ENCODE data around the gene TRIM33. TPM values are rescaled to one million over a fixed set of nuclear protein-coding genes. Genes with fewer than 3 reads are reported as not detected.

TRIM33 gene
- total and polyA plus RNA-seq, 2 experiments from 2014 or later: 50.3 to 51.1 TPM

- no peak for TF ChIP-seq CREB1 (CRISPR knock-in tag; IDR thresholded peaks at IDR 0.05; ENCODE audit: low read depth)
- no peak for TF ChIP-seq ZNF114 (CRISPR knock-in tag; IDR thresholded peaks at IDR 0.05)
- TF ChIP-seq REST (IDR thresholded peaks at IDR 0.05; ENCODE audit: unreplicated experiment): no peak
- TF ChIP-seq, protein P1, sequence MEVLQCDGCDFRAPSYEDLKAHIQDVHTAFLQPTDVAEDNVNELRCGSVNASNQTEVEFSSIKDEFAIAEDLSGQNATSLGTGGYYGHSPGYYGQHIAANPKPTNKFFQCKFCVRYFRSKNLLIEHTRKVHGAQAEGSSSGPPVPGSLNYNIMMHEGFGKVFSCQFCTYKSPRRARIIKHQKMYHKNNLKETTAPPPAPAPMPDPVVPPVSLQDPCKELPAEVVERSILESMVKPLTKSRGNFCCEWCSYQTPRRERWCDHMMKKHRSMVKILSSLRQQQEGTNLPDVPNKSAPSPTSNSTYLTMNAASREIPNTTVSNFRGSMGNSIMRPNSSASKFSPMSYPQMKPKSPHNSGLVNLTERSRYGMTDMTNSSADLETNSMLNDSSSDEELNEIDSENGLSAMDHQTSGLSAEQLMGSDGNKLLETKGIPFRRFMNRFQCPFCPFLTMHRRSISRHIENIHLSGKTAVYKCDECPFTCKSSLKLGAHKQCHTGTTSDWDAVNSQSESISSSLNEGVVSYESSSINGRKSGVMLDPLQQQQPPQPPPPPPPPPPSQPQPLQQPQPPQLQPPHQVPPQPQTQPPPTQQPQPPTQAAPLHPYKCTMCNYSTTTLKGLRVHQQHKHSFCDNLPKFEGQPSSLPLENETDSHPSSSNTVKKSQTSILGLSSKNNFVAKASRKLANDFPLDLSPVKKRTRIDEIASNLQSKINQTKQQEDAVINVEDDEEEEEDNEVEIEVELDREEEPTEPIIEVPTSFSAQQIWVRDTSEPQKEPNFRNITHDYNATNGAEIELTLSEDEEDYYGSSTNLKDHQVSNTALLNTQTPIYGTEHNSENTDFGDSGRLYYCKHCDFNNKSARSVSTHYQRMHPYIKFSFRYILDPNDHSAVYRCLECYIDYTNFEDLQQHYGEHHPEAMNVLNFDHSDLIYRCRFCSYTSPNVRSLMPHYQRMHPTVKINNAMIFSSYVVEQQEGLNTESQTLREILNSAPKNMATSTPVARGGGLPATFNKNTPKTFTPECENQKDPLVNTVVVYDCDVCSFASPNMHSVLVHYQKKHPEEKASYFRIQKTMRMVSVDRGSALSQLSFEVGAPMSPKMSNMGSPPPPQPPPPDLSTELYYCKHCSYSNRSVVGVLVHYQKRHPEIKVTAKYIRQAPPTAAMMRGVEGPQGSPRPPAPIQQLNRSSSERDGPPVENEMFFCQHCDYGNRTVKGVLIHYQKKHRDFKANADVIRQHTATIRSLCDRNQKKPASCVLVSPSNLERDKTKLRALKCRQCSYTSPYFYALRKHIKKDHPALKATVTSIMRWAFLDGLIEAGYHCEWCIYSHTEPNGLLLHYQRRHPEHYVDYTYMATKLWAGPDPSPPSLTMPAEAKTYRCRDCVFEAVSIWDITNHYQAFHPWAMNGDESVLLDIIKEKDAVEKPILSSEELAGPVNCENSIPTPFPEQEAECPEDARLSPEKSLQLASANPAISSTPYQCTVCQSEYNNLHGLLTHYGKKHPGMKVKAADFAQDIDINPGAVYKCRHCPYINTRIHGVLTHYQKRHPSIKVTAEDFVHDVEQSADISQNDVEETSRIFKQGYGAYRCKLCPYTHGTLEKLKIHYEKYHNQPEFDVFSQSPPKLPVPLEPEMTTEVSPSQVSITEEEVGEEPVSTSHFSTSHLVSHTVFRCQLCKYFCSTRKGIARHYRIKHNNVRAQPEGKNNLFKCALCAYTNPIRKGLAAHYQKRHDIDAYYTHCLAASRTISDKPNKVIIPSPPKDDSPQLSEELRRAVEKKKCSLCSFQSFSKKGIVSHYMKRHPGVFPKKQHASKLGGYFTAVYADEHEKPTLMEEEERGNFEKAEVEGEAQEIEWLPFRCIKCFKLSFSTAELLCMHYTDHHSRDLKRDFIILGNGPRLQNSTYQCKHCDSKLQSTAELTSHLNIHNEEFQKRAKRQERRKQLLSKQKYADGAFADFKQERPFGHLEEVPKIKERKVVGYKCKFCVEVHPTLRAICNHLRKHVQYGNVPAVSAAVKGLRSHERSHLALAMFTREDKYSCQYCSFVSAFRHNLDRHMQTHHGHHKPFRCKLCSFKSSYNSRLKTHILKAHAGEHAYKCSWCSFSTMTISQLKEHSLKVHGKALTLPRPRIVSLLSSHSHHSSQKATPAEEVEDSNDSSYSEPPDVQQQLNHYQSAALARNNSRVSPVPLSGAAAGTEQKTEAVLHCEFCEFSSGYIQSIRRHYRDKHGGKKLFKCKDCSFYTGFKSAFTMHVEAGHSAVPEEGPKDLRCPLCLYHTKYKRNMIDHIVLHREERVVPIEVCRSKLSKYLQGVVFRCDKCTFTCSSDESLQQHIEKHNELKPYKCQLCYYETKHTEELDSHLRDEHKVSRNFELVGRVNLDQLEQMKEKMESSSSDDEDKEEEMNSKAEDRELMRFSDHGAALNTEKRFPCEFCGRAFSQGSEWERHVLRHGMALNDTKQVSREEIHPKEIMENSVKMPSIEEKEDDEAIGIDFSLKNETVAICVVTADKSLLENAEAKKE (CRISPR knock-in tag; IDR thresholded peaks at IDR 0.05): no peak
- no peak for TF ChIP-seq EZH2 (IDR thresholded peaks at IDR 0.05; ENCODE audit: low read depth, unreplicated experiment)
- no peak for TF ChIP-seq EZH2phosphoT487 (IDR thresholded peaks at IDR 0.05; ENCODE audit: unreplicated experiment)
- TF ChIP-seq, protein P2, sequence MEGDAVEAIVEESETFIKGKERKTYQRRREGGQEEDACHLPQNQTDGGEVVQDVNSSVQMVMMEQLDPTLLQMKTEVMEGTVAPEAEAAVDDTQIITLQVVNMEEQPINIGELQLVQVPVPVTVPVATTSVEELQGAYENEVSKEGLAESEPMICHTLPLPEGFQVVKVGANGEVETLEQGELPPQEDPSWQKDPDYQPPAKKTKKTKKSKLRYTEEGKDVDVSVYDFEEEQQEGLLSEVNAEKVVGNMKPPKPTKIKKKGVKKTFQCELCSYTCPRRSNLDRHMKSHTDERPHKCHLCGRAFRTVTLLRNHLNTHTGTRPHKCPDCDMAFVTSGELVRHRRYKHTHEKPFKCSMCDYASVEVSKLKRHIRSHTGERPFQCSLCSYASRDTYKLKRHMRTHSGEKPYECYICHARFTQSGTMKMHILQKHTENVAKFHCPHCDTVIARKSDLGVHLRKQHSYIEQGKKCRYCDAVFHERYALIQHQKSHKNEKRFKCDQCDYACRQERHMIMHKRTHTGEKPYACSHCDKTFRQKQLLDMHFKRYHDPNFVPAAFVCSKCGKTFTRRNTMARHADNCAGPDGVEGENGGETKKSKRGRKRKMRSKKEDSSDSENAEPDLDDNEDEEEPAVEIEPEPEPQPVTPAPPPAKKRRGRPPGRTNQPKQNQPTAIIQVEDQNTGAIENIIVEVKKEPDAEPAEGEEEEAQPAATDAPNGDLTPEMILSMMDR (conservative IDR thresholded peaks at IDR 0.05; ENCODE audit: low read depth in 2 of 2): no peak
- TF ChIP-seq POLR2AphosphoS5 (IDR thresholded peaks at IDR 0.05; ENCODE audit: low read depth): no peak
- TF ChIP-seq NANOG (IDR thresholded peaks at IDR 0.05; ENCODE audit: borderline replicate concordance): no peak
- TF ChIP-seq STAT1 (IDR thresholded peaks at IDR 0.05; ENCODE audit: unreplicated experiment): no peak
- Histone ChIP-seq H3F3A (replicated peaks; ENCODE audit: low read depth) (no peaks in the 10 kb centered on the region), H3K36me3 (ENCODE audit: insufficient read depth) (no peaks in the 10 kb centered on the region), H3K4me1 (ENCODE audit: insufficient read depth) (no peaks in the 10 kb centered on the region; the same call in 1 of the 2 replicates), H3K9me2 (ENCODE audit: insufficient read depth) (no peaks in the 10 kb centered on the region), H4K20me1 (replicated peaks; ENCODE audit: insufficient read depth) (peaks cover 35% of the 10 kb centered on the region), H3K27me3 (ENCODE audit: insufficient read depth) (no peaks in the 10 kb centered on the region), H3K79me2 (replicated peaks; ENCODE audit: insufficient read depth) (peaks cover 100% of the 10 kb centered on the region), H3K4me3 (no peak overlapping the region), H3K4me2 (no peak overlapping the region), H2AFZ (no peak overlapping the region), H3K27ac (ENCODE audit: low read depth) (no peak overlapping the region)
- Mint-ChIP-seq H3K27ac (no peak overlapping the region), H3K36me3 (ENCODE audit: low read depth) (peaks cover 14% of the 10 kb centered on the region; the same call in 2 of the 3 replicates), H3K27me3 (ENCODE audit: insufficient read depth, low read depth, poor library complexity) (no peaks in the 10 kb centered on the region), H3K4me3 (no peak overlapping the region), H3K9me3 (no peaks in the 10 kb centered on the region), H3K4me1 (peaks cover 11% of the 10 kb centered on the region)
- DNase-seq (ENCODE audit: low spot score): no peak
- ATAC-seq: no peak
Observed at GRCh38 chr1:114495486-114495885, 15.5 kb downstream of the TRIM33 start.

Data from GM23338 (cell line).